OCI-LY1 (cell line): ENCODE measurements around the gene BNIP3.

Experiments used
- H2AFZ ChIP-seq: fragments of 200-600 bp; sonication (generic), shearing (Covaris generic); 2 replicates; pipeline ENCODE4 v1.6.0; 2014; ENCODE audit warnings: antibody characterized with exemption, mild to moderate bottlenecking, low read length
- H3F3A ChIP-seq: fragments of 200-600 bp; sonication (generic), shearing (Covaris generic); 2 replicates; pipeline ENCODE4 v1.6.0; 2014; ENCODE audit warnings: mild to moderate bottlenecking, antibody characterized with exemption, low read length, moderate library complexity; ENCODE audit not compliant: insufficient read depth
- H3K27ac ChIP-seq: fragments of 200-600 bp; sonication (generic); 2 replicates; pipeline ENCODE4 v1.5.1; 2014; ENCODE audit warnings: low read length, mixed run types, mild to moderate bottlenecking, low read depth; ENCODE audit not compliant: poor library complexity, severe bottlenecking
- H3K27me3 ChIP-seq: fragments of 200-600 bp; sonication (generic); 2 replicates; pipeline ENCODE4 v1.6.0; 2014; ENCODE audit warnings: antibody characterized with exemption, mild to moderate bottlenecking, low read length, moderate library complexity; ENCODE audit not compliant: insufficient read depth
- H3K36me3 ChIP-seq: fragments of 200-600 bp; sonication (generic); 2 replicates; pipeline ENCODE4 v1.6.1; 2014; ENCODE audit warnings: mild to moderate bottlenecking, antibody characterized with exemption, low read length, moderate library complexity, mixed read lengths; ENCODE audit not compliant: insufficient read depth
- H3K4me1 ChIP-seq: fragments of 200-600 bp; sonication (generic); 2 replicates; pipeline ENCODE4 v1.5.1; 2014; ENCODE audit warnings: mild to moderate bottlenecking, low read length, moderate library complexity; ENCODE audit not compliant: insufficient read depth, severe bottlenecking
- H3K4me2 ChIP-seq: fragments of 200-600 bp; sonication (generic), shearing (Covaris generic); 2 replicates; pipeline ENCODE4 v1.6.1; 2014; ENCODE audit warnings: low read length
- H3K4me3 ChIP-seq: fragments of 200-600 bp; sonication (generic); 2 replicates; pipeline ENCODE4 v1.5.1; 2014; ENCODE audit warnings: low read length, low read depth, mild to moderate bottlenecking, mixed read lengths; ENCODE audit not compliant: poor library complexity, severe bottlenecking
- H3K79me2 ChIP-seq: fragments of 200-600 bp; shearing (Covaris generic); 2 replicates; pipeline ENCODE4 v1.6.1; 2016; ENCODE audit warnings: mixed run types, low read length, mixed read lengths; ENCODE audit not compliant: insufficient read depth
- H3K9ac ChIP-seq: fragments of 200-600 bp; sonication (generic), shearing (Covaris generic); 2 replicates; pipeline ENCODE4 v1.6.1; 2014; ENCODE audit warnings: mild to moderate bottlenecking, low read length, mixed read lengths
- H3K9me2 ChIP-seq: fragments of 200-600 bp; sonication (generic), shearing (Covaris generic); 2 replicates; pipeline ENCODE4 v1.6.1; 2014; ENCODE audit warnings: low read depth, mild to moderate bottlenecking, low read length, mixed read lengths
- H3K9me3 ChIP-seq: fragments of 200-600 bp; shearing (Covaris generic); 2 replicates; pipeline ENCODE4 v1.6.1; 2014; ENCODE audit warnings: low read length, mixed read lengths
- H4K20me1 ChIP-seq: fragments of 200-600 bp; sonication (generic), shearing (Covaris generic); 2 replicates; pipeline ENCODE4 v1.6.0; 2016; ENCODE audit warnings: mild to moderate bottlenecking, low read length; ENCODE audit not compliant: insufficient read depth
- CTCF ChIP-seq: fragments of 200-600 bp; sonication (generic), shearing (Covaris generic); IDR thresholded peaks from 2 replicates; pipeline ENCODE4 v1.5.1; 2017; ENCODE audit warnings: mild to moderate bottlenecking, antibody characterized with exemption, low read length, moderate library complexity, mixed read lengths
- EZH2 ChIP-seq: fragments of 200-600 bp; sonication (generic), shearing (Covaris generic); IDR thresholded peaks from 2 replicates; pipeline ENCODE4 v1.8.0; 2017; ENCODE audit warnings: borderline replicate concordance, mixed run types, mild to moderate bottlenecking, antibody characterized with exemption, low read length, moderate library complexity, mixed read lengths

The BNIP3 gene

GRCh38 chr10:131961777-131962662, 19.7 kb downstream of the BNIP3 start:
- no peak overlapping the region for H3K4me2 ChIP-seq
- no peaks in the 10 kb centered on the region for H3K9me3 ChIP-seq
- no peak overlapping the region for H3K27ac ChIP-seq
- H3K4me1 ChIP-seq = no peaks in the 10 kb centered on the region
- H3K79me2 ChIP-seq = no peaks in the 10 kb centered on the region
- H3K27me3 ChIP-seq = no peaks in the 10 kb centered on the region
- no peak overlapping the region for H3K9ac ChIP-seq
- H4K20me1 ChIP-seq = no peaks in the 10 kb centered on the region
- H3K4me3 ChIP-seq = no peak overlapping the region
- H3K36me3 ChIP-seq = peaks cover 37% of the 10 kb centered on the region
- no peak for TF ChIP-seq EZH2
- no peak for TF ChIP-seq CTCF
- no peaks in the 10 kb centered on the region for H3K9me2 ChIP-seq
- H2AFZ ChIP-seq = no peak overlapping the region
- no peaks in the 10 kb centered on the region for H3F3A ChIP-seq

- TF ChIP-seq EZH2 (no peak), CTCF (no peak)
- Histone ChIP-seq H3K4me3 (no peak overlapping the region), H3K79me2 (no peaks in the 10 kb centered on the region), H3K9ac (no peak overlapping the region), H3F3A (no peaks in the 10 kb centered on the region), H3K9me2 (no peaks in the 10 kb centered on the region), H3K27me3 (no peaks in the 10 kb centered on the region), H3K36me3 (peaks cover 37% of the 10 kb centered on the region), H3K9me3 (no peaks in the 10 kb centered on the region), H3K4me2 (no peak overlapping the region), H3K27ac (no peak overlapping the region), H3K4me1 (no peaks in the 10 kb centered on the region), H4K20me1 (no peaks in the 10 kb centered on the region), H2AFZ (no peak overlapping the region)
Measured at GRCh38 chr10:131961047-131961776, 20.5 kb downstream of the BNIP3 start.

GRCh38 chr10:131960631-131961046, 21.1 kb downstream of the BNIP3 start:
- Histone ChIP-seq H3K4me1 (no peaks in the 10 kb centered on the region), H3K4me2 (no peak overlapping the region), H2AFZ (no peak overlapping the region), H3F3A (no peaks in the 10 kb centered on the region), H3K9me3 (no peaks in the 10 kb centered on the region), H3K27me3 (no peaks in the 10 kb centered on the region), H3K79me2 (no peaks in the 10 kb centered on the region), H3K4me3 (no peak overlapping the region), H4K20me1 (no peaks in the 10 kb centered on the region), H3K9me2 (no peaks in the 10 kb centered on the region), H3K27ac (no peak overlapping the region), H3K9ac (no peak overlapping the region), H3K36me3 (peaks cover 37% of the 10 kb centered on the region)
- no peak for TF ChIP-seq CTCF
- TF ChIP-seq EZH2 = no peak
